Adrenal gland (tissue), 12 donors: ENCODE results near the gene GMPPA. TPM values are rescaled to one million over a fixed set of nuclear protein-coding genes. Genes with fewer than 3 reads are reported as not detected.

ENCODE experiments used
- DNase-seq, 7 donors: peaks; one replicate each; pipeline ENCODE4 v3.0.0-alpha.2; 2019 to 2020
- H3K27ac ChIP-seq, 5 donors: fragments of 200-600 bp; sonication (generic) in 4 of 5; 1 replicate in 3 of 5; 2 replicates in 2 of 5; pipeline versions ENCODE4 v1.5.1 to v1.8.0; 2016 to 2020; ENCODE audit warnings: mild to moderate bottlenecking in 1 of 5
- H3K27me3 ChIP-seq: fragments of 200-600 bp; 2 replicates; pipeline ENCODE4 v1.8.0; 2021
- H3K36me3 ChIP-seq, 2 donors: fragments of 200-600 bp; replicated peaks in 1 of 2; 1 replicate in 1 of 2; 2 replicates in 1 of 2; pipeline versions ENCODE4 v1.5.1 to v1.8.0; 2018 to 2022
- H3K4me1 ChIP-seq, 2 donors: fragments of 200-600 bp; replicated peaks in 1 of 2; 1 replicate in 1 of 2; 2 replicates in 1 of 2; pipeline versions ENCODE4 v1.5.1 to v1.8.0; 2018 to 2021
- H3K4me3 ChIP-seq, 4 donors: fragments of 200-600 bp; sonication (generic) in 3 of 4; one replicate each; pipeline ENCODE4 v1.5.1; 2016 to 2018
- H3K9me3 ChIP-seq, 3 donors: fragments of 200-600 bp; sonication (generic) in 1 of 3; replicated peaks in 1 of 3; 1 replicate in 2 of 3; 2 replicates in 1 of 3; pipeline versions ENCODE4 v1.5.1 to v1.8.0; 2016 to 2021
- CTCF ChIP-seq, 6 experiments: fragments of 450-650 bp in 4 of 6; fragments of 200-600 bp in 2 of 6; sonication (generic) in 1 of 6; IDR thresholded peaks; 1 replicate in 5 of 6; 2 replicates in 1 of 6; pipeline versions ENCODE4 v1.5.1 to v1.8.0; 2016 to 2021; ENCODE audit warnings: antibody characterized with exemption in 6 of 6, mild to moderate bottlenecking in 2 of 6, moderate library complexity in 1 of 6
- POLR2A ChIP-seq, 2 donors: fragments of 450-650 bp; IDR thresholded peaks; one replicate each; pipeline ENCODE4 v1.6.1; 2017; ENCODE audit warnings: antibody characterized with exemption in 2 of 2, mild to moderate bottlenecking in 2 of 2, moderate library complexity in 1 of 2
- WGBS, 4 donors: extraction: QIAGEN DNeasy Blood & Tissue Kit in 2 of 4; methylation state at CpG; one replicate each; pipeline versions ENCODE4 v1.1.5 to v1.1.7; 2013 to 2017; 5-methylcytosine and 5-hydroxymethylcytosine counted together
- intact Hi-C, 2 donors: fragments of 100-400 bp; cut with DNase I; formaldehyde crosslinking; loops; one replicate each; pipeline versions ENCODE4 v1.14.1 to v1.15.0; 2022 to 2023
- polyA plus RNA-seq, 3 donors: library from polyadenylated mRNA; stranded (reverse); fragments of 200-250 nt in 2 of 3; fragments of 350-450 nt in 1 of 3; fragmentation: Illumina TruSeq in 1 of 3; extraction: RNeasy Lipid Tissue Mini Kit (QIAGEN cat#74804) in 1 of 3; gene quantifications; one replicate each; pipeline ENCODE4 v1.2.3, GENCODE V29; 2013 to 2014
- total RNA-seq, 9 donors: library from RNA; depleted of rRNA in 4 of 9; stranded (reverse); fragments of >200 nt in 4 of 9; fragments of 120-200 nt in 1 of 9; fragmentation: NEBNext Ultra II Directional in 1 of 9; extraction: Animal tissue kit (Norgen Biotek cat#: 25700) in 1 of 9; gene quantifications; one replicate each; pipeline versions ENCODE4 v1.1.0 to v1.2.4, GENCODE V29; 2013 to 2023
- donor health status: healthy with polysubstance abuse.
- donor health status: Bipolar disorder and iron deficiency.
- donor health status: DM: yes; HTN: yes; CAD: no.
- donor health status: DM: no; HTN: no; CAD: no.
- donor health status: DM: no; HTN: no; CAD: no.
- donor health status: DM: yes; HTN: yes; CAD: no.

The GMPPA gene
- total and polyA plus RNA-seq, 12 donors: 23.0 to 72.2 (median 35.3) TPM

- WGBS, 4 donors: 77 to 89% (median 86%) methylated on average over 11 to 17 of the region's 17 CpGs
Measured at GRCh38 chr2:219506802-219507526, 8.3 kb downstream of the GMPPA start.

GRCh38 chr2:219507581-219508443 is 9.1 kb downstream of the GMPPA start:
- no peaks in the 10 kb centered on the region for H3K9me3 ChIP-seq
- peaks cover 0 to 6% of the 10 kb centered on the region in 2 donors for H3K4me1 ChIP-seq
- no peak for TF ChIP-seq CTCF (IDR thresholded peaks at IDR 0.05)
- no peak for TF ChIP-seq POLR2A (IDR thresholded peaks at IDR 0.05)
- intact Hi-C loops: no loop called here
- no peak overlapping the region for H3K4me3 ChIP-seq
- 41 to 53% (median 50%) methylated on average over 8 of the region's 8 CpGs for WGBS, 4 donors
- peaks cover 9% of the 10 kb centered on the region for H3K27me3 ChIP-seq
- H3K36me3 ChIP-seq: peaks cover 0 to 35% of the 10 kb centered on the region in 2 donors
- no peak for DNase-seq
- H3K27ac ChIP-seq: peak overlapping the region in 1 of 5 donors; percentile 64

More at GRCh38 chr2:219506802-219507526, 8.3 kb downstream of the GMPPA start:
- intact Hi-C loops: no loop called here
- H3K27me3 ChIP-seq: peaks cover under 1% of the 10 kb centered on the region
- peaks cover 0 to 6% of the 10 kb centered on the region in 2 donors for H3K4me1 ChIP-seq
- H3K4me3 ChIP-seq: no peak overlapping the region
- TF ChIP-seq POLR2A (IDR thresholded peaks at IDR 0.05) (no peak), CTCF (IDR thresholded peaks at IDR 0.05) (no peak)
- peaks cover 0 to 35% of the 10 kb centered on the region in 2 donors for H3K36me3 ChIP-seq
- H3K27ac ChIP-seq: peak overlapping the region in 1 of 5 donors; percentile 64
- H3K9me3 ChIP-seq: no peaks in the 10 kb centered on the region
- no peak for DNase-seq

- intact Hi-C loops: no loop called here
- peaks cover 0 to 32% of the 10 kb centered on the region in 2 donors for H3K36me3 ChIP-seq
- no peak for DNase-seq
- peak overlapping the region in 1 of 5 donors; percentile 64 for H3K27ac ChIP-seq
- no peak overlapping the region for H3K4me3 ChIP-seq
- H3K9me3 ChIP-seq: no peaks in the 10 kb centered on the region
- H3K27me3 ChIP-seq: peaks cover 14% of the 10 kb centered on the region
- 55 to 71% (median 65%) methylated on average over 4 of the region's 4 CpGs for WGBS, 4 donors
- H3K4me1 ChIP-seq: peaks cover 0 to 6% of the 10 kb centered on the region in 2 donors
- TF ChIP-seq CTCF (IDR thresholded peaks at IDR 0.05) (no peak), POLR2A (IDR thresholded peaks at IDR 0.05) (no peak)
Measured at GRCh38 chr2:219508444-219508734, 9.7 kb downstream of the GMPPA start.

DNA sequence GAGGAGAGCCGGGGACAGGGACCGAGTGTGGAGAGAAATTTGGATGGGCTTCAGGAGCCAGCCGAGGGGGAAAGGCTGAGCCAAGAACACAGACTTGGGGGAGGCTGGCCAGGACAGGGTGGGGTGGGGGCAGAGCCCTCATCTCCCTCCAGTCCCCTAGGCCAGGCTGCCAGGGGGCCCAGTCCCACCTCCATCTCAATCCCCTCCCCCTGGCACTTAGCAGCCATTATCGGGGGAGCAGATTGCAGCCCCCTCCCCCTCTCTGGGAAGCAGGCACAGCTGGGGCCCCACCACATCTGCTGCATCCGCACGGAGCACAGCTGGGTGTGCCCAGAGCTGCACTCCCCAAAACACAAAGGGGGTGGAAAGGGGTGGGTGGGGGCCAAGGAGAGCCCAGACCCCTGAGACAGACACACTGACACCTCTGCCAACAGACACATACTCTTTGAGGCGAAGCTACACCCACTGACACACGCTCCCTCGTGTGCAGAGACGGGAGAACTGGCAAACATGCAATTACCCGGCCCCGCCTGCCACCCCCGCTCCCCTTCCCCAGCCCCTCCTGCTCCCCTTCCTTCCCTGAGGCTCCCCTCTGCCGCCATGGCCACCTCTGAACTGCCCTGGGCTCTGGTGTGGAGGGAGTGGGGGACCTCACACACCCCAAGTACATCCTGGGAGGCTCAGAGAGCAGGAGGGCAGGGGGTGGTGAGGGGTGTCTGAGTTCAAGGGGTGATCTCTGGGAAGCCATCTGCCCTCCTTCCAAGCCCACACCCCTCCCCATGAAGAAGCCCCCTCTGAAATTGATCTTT is 10.5 kb downstream of the GMPPA start:
- H3K36me3 ChIP-seq: peaks cover 0 to 25% of the 10 kb centered on the region in 2 donors
- WGBS, 4 donors: 8 to 15% (median 11%) methylated on average over 6 to 14 of the region's 14 CpGs
- H3K27ac ChIP-seq: no peak overlapping the region
- peaks cover 20% of the 10 kb centered on the region for H3K27me3 ChIP-seq
- TF ChIP-seq CTCF (IDR thresholded peaks at IDR 0.05): no peak
- TF ChIP-seq POLR2A (IDR thresholded peaks at IDR 0.05): no peak
- DNase-seq: no peak
- H3K4me3 ChIP-seq: no peak overlapping the region
- intact Hi-C loops: no loop called here
- H3K4me1 ChIP-seq: peaks cover 0 to 6% of the 10 kb centered on the region in 2 donors
- no peaks in the 10 kb centered on the region for H3K9me3 ChIP-seq
